IPS-18c (cell line): Measurements from ENCODE around the gene DBP.
"Not testable (repeated sequence)": the region's sequence is repeated elsewhere in the genome, so short reads cannot be mapped to it uniquely, and the experiment has no call there.

ENCODE experiments used
- H3K4me3 ChIP-seq: 2 replicates; pipeline ENCODE4 v1.7.0; 2013; ENCODE audit warnings: low read depth, mild to moderate bottlenecking, low read length, moderate library complexity; ENCODE audit not compliant: insufficient read depth
- H3K9me3 ChIP-seq: one replicate; pipeline ENCODE4 v1.6.1; 2013; ENCODE audit warnings: mild to moderate bottlenecking, low read length, moderate library complexity; ENCODE audit not compliant: control insufficient read depth, insufficient read depth

Gene DBP

DNA sequence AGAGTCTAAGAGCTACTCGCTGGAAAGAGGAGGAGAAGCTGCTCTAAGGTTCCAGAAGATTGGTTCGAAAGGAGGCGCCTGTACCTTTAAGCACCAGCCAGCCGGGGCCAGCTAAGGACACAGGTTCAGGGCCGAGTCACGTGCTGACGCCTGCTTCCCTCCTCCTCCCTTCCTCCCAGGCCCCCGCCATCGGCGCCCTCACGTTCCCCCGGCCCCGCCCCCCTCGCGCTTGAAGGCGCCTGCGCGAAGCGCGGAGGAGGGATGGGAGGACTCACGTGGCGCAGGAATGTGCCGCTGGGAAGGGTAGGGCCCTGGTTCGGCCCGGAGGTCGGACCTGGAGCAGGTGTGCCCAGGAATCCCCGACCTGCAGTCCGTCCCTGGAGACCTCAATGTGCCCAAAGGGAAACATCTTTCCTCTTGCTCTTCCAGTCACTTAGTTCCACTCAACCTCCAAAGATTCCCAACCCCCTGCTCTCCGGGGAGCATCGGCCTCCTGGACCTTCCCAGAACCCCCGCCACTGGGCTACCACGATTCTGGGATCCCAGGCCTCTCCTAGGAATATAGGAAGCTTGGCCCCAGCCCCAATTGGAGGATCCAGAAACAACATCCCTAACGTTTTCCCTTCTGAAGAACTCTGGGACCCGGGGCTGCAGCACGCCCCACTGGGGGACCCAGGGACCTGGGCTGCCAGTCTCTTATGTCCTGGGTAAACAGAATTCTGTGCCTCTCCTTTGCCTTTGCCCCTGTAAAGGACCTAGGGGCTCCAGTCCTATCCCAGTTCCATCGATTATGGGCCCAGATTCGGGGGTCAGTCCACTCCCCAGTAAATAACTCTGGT lies 2.5 kb downstream of the DBP start:
- Histone ChIP-seq H3K9me3 (no peaks in the 10 kb centered on the region), H3K4me3 (peak overlapping the region; percentile 42)

DNA sequence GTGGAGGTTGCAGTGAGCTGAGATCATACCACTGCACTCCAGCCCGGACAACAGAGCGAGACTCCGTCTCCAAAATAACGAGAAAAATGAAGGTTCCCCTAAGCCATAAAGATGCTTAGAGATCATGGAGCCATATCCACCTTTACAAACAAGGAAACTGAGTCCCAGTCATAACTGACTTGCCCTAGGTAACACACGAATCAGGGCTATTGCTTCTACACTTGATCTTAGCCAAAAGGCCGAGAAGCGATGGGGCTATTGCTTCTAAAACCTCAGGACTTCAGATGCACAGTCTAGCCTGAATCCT lies 3.2 kb downstream of the DBP start:
- H3K4me3 ChIP-seq: no peak overlapping the region
- no peaks in the 10 kb centered on the region for H3K9me3 ChIP-seq

DNA sequence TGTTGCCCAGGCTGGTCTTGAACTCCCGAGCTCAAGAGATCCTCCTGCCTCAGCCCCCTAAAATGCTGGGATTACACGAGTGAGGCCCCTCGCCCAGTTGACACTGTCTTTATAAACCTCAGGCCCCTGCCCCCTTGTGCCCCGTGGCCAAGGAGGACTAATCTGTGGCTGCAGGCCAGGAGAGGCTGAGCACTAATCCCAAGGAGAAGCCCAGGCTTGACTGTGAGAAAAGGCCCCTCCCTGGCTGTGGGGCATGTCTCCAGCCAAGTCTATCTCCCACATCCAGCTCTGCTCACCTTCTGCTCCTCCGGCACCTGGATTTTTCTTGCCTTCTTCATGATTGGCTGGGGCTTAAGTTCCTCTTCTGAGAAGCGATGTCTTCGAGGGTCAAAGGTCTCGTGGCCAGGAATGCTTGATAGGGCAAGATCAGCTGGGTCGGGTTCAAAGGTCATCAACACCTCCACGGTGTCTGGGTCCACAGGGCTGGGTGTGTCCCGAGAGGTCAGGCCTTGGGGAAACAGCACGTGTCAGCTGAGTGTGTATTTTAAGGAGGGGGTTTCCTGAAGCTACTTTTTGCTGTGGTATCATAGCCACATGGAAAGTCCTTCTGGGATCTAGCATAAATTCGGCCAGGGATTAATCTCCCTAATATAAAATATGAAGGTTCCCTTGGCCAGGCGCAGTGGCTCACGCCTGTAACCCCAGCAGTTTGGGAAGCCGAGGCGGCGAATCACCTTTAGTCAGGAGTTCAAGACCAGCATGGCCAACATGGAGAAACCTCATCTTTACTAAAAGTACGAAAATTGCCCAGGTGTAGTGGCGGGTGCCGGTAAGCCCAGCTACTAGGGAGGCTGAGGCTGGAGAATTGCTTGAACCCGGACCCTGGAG lies 3.8 kb downstream of the DBP start:
- no peak overlapping the region for H3K4me3 ChIP-seq

DNA sequence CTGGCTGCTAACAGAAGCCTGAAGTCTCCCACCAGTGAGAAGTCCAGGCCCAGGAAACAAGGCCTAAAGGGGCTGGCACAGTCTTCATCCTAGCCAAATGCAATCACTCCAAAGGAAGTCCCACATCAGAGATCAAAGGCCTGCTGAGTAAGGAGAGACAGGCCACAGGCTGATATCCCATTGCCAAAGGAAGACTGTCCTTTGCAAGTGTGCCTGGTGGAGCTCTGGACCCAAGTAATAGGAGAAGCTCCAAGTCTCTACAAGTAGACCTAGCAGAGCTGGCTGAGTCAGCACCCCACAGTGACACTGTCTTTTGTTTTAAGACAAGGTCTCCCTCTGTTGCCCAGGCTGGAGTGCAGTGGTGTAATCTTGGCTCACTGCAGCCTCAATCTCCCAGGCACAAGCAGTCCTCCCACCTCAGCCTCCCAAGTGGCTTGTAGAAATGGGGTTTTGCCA lies 4.5 kb downstream of the DBP start:
- Histone ChIP-seq H3K9me3 (no peaks in the 10 kb centered on the region), H3K4me3 (no peak overlapping the region)

More for the DNA sequence above, 3.8 kb downstream of the DBP start:
- H3K9me3 ChIP-seq: no peaks in the 10 kb centered on the region

DNA sequence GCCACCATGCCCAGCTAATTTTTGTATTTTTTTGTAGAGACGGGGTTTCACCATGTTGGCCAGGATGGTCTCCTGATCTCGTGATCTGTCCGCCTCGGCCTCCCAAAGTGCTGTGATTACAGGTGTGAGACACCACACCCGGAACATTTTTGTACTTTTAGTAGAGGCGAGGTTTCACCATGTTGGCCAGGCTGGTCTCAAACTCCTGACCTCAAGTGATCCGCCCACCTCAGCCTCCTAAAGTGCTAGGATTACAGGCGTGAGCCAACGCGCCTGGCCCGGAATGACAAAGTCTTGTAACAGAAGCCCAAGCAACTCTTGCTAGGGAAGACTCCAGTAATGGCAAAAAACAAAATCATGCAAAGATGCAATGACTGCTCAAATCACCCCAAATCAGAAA lies 4.9 kb downstream of the DBP start:
- not testable (repeated sequence) for H3K4me3 ChIP-seq, H3K9me3 ChIP-seq

DNA sequence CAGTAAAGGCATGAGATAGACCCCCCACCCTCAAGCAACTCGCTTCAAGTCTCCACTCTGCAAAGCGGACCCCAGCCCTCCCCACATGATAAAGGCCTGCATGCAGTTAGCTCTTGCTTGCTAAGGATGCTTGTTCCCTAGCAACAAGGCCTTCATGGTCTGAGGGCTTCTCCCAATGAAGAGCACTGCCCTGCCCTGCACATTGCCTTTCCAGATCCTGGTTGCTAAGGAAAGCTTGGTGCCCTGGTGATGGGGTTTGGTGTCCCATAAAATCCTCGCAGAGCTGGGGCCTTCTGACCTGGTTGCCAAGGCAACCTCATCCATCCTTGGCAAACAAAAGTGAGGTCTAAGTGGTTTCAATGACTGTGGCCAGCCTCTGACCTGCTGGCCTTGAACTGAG lies 6.0 kb downstream of the DBP start:
- Histone ChIP-seq H3K9me3 (no peaks in the 10 kb centered on the region), H3K4me3 (no peak overlapping the region)

DNA sequence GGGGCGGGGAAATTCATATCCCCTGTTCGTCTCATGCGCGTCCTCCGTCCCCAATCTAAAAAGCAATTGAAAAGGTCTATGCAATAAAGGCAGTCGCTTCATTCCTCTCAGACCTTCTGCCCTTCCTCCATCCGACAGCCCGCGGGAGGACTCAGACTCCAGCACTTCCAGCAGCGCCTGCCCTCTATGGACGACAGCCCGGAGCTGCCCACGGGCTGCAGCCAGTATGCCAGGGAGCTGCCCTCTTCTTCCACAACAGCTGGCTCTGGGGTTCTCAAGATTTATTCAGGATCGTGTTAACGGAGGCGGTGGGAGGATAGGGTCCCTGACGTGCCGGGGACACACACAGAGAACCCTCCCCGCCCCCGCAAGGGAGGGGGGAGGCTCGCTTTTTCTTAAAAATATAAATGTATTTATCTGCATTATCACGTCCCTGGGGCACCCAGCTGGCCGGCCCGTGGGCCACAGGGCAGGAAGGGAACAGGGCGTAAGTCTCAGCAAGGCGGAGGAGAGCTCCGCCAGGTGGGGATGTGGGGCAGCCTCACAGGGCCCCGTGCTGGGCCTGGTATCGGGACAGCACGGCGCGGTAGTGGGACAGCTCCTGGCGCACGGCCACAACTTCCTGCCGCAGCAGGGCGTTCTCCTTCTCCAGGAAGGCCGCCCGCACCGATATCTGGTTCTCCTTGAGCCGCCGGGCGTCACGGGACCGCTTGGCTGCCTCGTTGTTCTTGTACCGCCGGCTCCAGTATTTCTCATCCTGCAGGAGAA lies 6.7 kb downstream of the DBP start:
- Histone ChIP-seq H3K4me3 (peak overlapping the region; percentile 46), H3K9me3 (no peaks in the 10 kb centered on the region)

DNA sequence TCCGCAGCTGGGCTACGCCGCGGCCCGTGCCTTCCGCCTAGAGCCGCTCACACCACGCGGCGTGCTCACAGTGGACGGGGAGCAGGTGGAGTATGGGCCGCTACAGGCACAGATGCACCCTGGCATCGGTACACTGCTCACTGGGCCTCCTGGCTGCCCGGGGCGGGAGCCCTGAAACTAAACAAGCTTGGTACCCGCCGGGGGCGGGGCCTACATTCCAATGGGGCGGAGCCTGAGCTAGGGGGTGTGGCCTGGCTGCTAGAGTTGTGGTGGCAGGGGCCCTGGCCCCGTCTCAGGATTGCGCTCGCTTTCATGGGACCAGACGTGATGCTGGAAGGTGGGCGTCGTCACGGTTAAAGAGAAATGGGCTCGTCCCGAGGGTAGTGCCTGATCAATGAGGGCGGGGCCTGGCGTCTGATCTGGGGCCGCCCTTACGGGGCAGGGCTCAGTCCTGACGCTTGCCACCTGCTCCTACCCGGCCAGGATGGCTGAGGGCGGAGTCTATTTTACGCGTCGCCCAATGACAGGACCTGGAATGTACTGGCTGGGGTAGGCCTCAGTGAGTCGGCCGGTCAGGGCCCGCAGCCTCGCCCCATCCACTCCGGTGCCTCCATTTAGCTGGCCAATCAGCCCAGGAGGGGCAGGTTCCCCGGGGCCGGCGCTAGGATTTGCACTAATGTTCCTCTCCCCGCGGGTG lies 7.4 kb downstream of the DBP start:
- no peaks in the 10 kb centered on the region for H3K9me3 ChIP-seq
- H3K4me3 ChIP-seq: peak overlapping the region; percentile 46; the same call in 1 of the 2 replicates

DNA sequence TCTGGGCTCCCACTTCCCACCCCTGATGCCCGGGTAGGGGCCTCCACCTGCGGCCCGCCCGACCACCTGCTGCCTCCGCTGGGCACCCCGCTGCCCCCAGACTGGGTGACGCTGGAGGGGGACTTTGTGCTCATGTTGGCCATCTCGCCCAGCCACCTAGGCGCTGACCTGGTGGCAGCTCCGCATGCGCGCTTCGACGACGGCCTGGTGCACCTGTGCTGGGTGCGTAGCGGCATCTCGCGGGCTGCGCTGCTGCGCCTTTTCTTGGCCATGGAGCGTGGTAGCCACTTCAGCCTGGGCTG lies 7.9 kb downstream of the DBP start:
- Histone ChIP-seq H3K9me3 (no peaks in the 10 kb centered on the region), H3K4me3 (no peak overlapping the region)

DNA sequence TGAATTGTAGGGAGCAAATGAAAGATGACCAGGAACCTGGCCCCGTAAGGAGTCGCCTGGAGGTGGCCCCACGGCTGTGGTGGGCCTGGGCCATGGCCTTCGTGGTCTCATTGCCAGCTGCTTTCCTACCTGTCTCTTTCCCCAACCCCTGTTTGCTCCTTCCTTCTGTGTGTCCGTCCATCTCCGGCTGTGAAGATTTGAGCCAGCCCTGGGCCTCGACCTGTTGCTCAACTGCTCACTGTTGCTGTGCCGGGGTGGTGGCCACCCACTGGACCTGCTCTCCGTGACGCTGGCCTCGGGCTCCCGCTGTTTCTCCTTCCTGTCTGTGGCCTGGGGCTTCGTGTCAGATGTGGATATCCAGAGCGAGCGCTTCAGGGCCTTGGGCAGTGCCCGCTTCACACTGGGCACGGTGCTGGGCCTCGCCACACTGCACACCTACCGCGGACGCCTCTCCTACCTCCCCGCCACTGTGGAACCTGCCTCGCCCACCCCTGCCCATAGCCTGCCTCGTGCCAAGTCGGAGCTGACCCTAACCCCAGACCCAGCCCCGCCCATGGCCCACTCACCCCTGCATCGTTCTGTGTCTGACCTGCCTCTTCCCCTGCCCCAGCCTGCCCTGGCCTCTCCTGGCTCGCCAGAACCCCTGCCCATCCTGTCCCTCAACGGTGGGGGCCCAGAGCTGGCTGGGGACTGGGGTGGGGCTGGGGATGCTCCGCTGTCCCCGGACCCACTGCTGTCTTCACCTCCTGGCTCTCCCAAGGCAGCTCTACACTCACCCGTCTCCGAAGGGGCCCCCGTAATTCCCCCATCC lies 8.5 kb downstream of the DBP start:
- Histone ChIP-seq H3K4me3 (no peak overlapping the region), H3K9me3 (no peaks in the 10 kb centered on the region)

DNA sequence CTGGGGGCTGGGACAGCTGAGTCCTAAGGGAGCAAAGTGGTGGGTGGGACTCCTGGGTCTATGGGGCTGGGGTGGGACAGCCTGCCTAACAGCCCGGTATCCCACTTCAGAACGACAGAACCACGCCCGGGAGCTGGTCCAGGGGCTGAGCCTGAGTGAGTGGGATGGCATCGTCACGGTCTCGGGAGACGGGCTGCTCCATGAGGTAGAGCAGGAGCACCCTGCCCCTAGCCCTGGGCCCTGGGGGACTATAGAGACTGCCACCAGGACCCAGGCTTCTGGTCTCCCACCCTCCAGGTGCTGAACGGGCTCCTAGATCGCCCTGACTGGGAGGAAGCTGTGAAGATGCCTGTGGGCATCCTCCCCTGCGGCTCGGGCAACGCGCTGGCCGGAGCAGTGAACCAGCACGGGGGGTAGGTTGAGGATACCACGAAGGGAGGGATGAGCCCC lies 9.3 kb downstream of the DBP start:
- Histone ChIP-seq H3K9me3 (no peaks in the 10 kb centered on the region), H3K4me3 (no peak overlapping the region)

DNA sequence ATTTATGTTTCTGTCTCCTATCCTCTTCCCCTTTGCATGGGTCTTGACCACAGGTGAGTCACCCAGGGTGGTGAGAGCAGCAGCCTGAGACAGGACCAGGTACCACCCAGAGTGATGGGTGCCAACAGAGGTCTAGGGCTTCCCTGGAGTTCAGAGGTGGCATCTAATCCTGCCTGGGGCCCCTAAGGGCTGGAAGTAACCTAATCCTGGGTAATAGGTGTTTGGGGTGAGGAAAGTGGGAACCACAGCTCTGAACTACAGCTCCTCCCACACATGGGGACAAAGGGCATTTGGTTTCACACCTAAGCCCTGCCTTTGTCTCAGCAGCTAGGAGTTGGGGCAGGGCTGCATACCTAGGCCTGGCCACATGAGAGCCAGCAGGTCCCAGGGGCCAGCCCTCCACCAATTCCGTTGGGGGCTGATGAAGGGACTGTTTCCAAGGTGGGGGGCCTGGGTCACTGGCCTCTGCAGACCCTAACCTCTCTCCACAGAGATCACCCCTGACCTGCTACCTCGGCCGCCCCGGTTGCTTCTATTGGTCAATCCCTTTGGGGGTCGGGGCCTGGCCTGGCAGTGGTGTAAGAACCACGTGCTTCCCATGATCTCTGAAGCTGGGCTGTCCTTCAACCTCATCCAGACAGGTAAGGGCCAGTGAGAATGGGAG lies 9.8 kb downstream of the DBP start:
- no peak overlapping the region for H3K4me3 ChIP-seq
- H3K9me3 ChIP-seq: no peaks in the 10 kb centered on the region

DNA sequence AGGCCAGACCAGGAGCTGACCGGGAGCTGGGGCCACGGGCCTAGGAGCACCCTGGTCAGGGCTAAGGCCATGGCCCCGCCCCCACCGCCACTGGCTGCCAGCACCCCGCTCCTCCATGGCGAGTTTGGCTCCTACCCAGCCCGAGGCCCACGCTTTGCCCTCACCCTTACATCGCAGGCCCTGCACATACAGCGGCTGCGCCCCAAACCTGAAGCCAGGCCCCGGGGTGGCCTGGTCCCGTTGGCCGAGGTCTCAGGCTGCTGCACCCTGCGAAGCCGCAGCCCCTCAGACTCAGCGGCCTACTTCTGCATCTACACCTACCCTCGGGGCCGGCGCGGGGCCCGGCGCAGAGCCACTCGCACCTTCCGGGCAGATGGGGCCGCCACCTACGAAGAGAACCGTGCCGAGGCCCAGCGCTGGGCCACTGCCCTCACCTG lies 11.3 kb downstream of the DBP start:
- H3K9me3 ChIP-seq: no peaks in the 10 kb centered on the region
- H3K4me3 ChIP-seq: no peak overlapping the region

DNA sequence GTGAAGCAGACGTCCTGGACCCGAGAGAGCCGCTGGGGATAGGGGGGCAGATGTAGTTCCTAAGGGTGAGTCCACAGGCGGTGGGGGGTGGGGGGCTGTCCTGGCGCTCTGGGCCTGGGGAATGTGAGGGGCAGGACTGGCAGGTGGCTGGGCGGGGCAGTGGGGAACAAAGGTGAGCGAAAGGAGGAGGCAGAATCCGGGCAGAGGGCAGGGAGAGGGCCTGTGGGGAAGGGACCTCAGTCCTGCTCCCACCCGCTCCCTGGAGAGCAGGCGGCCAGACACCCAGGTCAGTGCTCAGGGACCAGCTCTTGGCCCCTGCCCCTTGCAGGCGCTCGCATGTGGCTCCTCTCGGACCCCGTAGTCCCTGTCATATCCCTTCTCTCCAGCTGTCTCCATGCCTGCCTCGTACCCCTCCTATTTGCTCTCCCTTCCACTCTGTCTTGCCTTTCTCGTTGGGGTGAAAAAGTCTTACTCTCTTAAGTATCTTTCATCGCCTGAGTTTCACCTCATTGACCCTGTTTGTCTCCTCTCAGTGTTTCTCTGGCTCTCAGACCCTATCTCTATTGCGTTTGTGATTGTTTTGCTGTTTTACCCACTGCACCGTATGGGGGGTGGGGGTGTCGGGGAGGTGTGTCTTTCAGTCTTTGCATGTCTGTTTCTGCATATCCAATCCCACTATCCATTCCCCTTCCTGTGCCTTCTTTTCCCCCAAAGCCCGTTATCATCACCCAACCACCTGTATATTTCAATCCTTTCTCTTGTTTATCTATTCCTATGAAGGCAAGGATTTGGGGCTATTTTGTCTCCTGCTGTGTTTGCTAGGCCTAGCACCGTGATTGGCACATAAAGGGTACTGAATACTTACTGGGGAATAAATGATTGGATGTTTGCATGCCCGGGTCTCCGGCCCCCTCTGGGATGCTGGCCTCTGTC lies 12.1 kb downstream of the DBP start:
- no peaks in the 10 kb centered on the region for H3K9me3 ChIP-seq
- peak overlapping the region; percentile 81 for H3K4me3 ChIP-seq

DNA sequence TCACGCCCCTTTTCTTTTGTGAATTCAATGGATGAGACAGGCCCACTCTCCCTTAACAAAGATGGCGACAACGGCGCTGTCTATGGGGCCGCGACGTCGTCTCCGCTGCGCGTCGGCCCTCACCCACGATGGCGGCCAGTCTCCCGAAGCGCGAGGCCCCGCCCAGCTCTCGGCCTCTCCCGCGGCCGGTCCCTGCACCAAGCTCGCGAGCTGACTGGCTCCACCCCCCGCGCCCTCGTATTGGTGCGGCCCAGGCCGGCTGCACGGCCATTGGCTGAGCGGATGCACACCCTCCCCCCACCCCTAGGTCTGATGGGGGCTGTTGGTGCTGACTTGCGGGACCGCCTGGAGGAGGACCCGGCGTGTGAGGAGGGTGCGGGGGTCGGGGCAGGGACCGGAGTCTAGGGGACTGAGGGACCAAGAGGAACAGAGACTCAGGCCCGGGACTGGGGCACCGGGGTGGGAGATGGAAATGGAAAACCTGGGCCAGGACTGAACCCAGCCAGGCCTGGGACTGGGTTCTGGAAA lies 13.0 kb downstream of the DBP start:
- peak overlapping the region; percentile 81 for H3K4me3 ChIP-seq
- no peaks in the 10 kb centered on the region for H3K9me3 ChIP-seq
